Endothelial cell of umbilical vein (primary cell): ENCODE measurements around the gene HS3ST1. TPM values are rescaled to one million over a fixed set of nuclear protein-coding genes. Genes with fewer than 3 reads are reported as not detected.

ENCODE experiments used
- BruUV-seq: library from RNA; stranded (reverse); fragments of 400-500 nt; replicated peaks from 2 replicates; lab custom pipeline; 2021; lab: Mats Ljungman, UMichigan
- CTCF ChIA-PET: fragments of 300-600, 350-600 bp; sonication (Branson Sonifier 250); formaldehyde crosslinking; loops from one replicate; lab custom pipeline; 2021; ENCODE audit warnings: antibody characterized with exemption, inconsistent platforms; lab: Charles Lee
- POLR2A ChIA-PET: fragments of 300-600, 350-600 bp; sonication (Branson Sonifier 250); formaldehyde crosslinking; loops from one replicate; lab custom pipeline; 2021; ENCODE audit warnings: antibody characterized with exemption, inconsistent platforms; lab: Charles Lee
- DNase-seq: peaks from one replicate; pipeline ENCODE4 v3.0.0-alpha.2; 2011; ENCODE audit warnings: low read depth, low spot score
- FAIRE-seq: peaks from 2 replicates; lab custom pipeline; 2011; peaks lifted over from hg19 to GRCh38; lab: Jason Lieb, UNC
- H2AFZ ChIP-seq: 2 replicates; pipeline ENCODE4 v1.6.0; 2012; ENCODE audit warnings: low read depth, low read length, control low read depth, inconsistent platforms
- H3K27ac ChIP-seq: 2 replicates; pipeline ENCODE4 v1.5.1; 2011; ENCODE audit warnings: low read depth, mild to moderate bottlenecking, control low read depth, low read length, moderate library complexity; ENCODE audit not compliant: insufficient read depth
- H3K27me3 ChIP-seq, 2 experiments: 2 replicates each; pipeline versions ENCODE4 v1.6.0 to v1.6.1; 2011; ENCODE audit warnings: low read length in 2 of 2, mixed read lengths in 1 of 2; ENCODE audit not compliant: control insufficient read depth in 2 of 2, insufficient read depth in 2 of 2
- H3K36me3 ChIP-seq, 2 experiments: 2 replicates in 1 of 2; 3 replicates in 1 of 2; pipeline ENCODE4 v1.5.1; 2011; ENCODE audit warnings: low read length in 2 of 2, mild to moderate bottlenecking in 1 of 2, moderate library complexity in 1 of 2; ENCODE audit not compliant: control insufficient read depth in 2 of 2, insufficient read depth in 2 of 2; ENCODE audit errors: extremely low read depth in 1 of 2
- H3K4me1 ChIP-seq: 3 replicates; pipeline ENCODE4 v1.5.1; 2011; ENCODE audit warnings: mild to moderate bottlenecking, low read length; ENCODE audit not compliant: control insufficient read depth, insufficient read depth; ENCODE audit errors: extremely low read depth
- H3K4me2 ChIP-seq: 2 replicates; pipeline ENCODE4 v1.6.1; 2011; ENCODE audit warnings: low read length, control low read depth, mixed read lengths; ENCODE audit not compliant: insufficient read depth
- H3K4me3 ChIP-seq, 3 experiments: fragments of 200-600 bp in 1 of 3; sonication (generic), shearing (Covaris generic) in 1 of 3; replicated peaks in 1 of 3; 2 replicates each; pipeline ENCODE4 v1.5.1; 2011 to 2016; ENCODE audit warnings: control low read depth in 3 of 3, low read length in 3 of 3, mild to moderate bottlenecking in 2 of 3, inconsistent platforms in 1 of 3, low read depth in 1 of 3, moderate library complexity in 1 of 3; ENCODE audit not compliant: insufficient read depth in 1 of 3
- H3K79me2 ChIP-seq: 2 replicates; pipeline ENCODE4 v1.6.0; 2012; ENCODE audit warnings: low read length, inconsistent platforms; ENCODE audit not compliant: control insufficient read depth, insufficient read depth
- H3K9ac ChIP-seq: replicated peaks from 2 replicates; pipeline ENCODE3; 2011; ENCODE audit warnings: low read length, control low read depth; ENCODE audit not compliant: insufficient read depth; ENCODE audit errors: extremely low read depth
- H3K9me1 ChIP-seq: replicated peaks from 3 replicates; pipeline ENCODE4 v1.6.0; 2011; ENCODE audit warnings: mild to moderate bottlenecking, low read length; ENCODE audit not compliant: control insufficient read depth, insufficient read depth; ENCODE audit errors: extremely low read depth
- H3K9me3 ChIP-seq: replicated peaks from 2 replicates; pipeline ENCODE4 v1.5.1; 2012; ENCODE audit warnings: low read length, inconsistent platforms; ENCODE audit not compliant: control insufficient read depth, insufficient read depth
- H4K20me1 ChIP-seq: replicated peaks from 2 replicates; pipeline ENCODE3; 2011; ENCODE audit warnings: mild to moderate bottlenecking, low read length; ENCODE audit not compliant: control insufficient read depth, insufficient read depth; ENCODE audit errors: extremely low read depth
- FOS ChIP-seq: IDR thresholded peaks from 2 replicates; pipeline ENCODE4 v1.6.1; 2011; ENCODE audit warnings: mild to moderate bottlenecking, low read length, moderate library complexity, borderline replicate concordance; ENCODE audit not compliant: insufficient read depth
- GATA2 ChIP-seq: IDR thresholded peaks from 2 replicates; pipeline ENCODE4 v1.7.0; 2011; ENCODE audit warnings: low read depth, mild to moderate bottlenecking, moderate library complexity, mixed read lengths, low read length; ENCODE audit not compliant: insufficient read length, insufficient read depth
- MYC ChIP-seq: IDR thresholded peaks from one replicate; pipeline ENCODE4 v1.6.1; 2011; ENCODE audit warnings: mild to moderate bottlenecking, low read depth, low read length
- POLR2A ChIP-seq: IDR thresholded peaks from 2 replicates; pipeline ENCODE4 v1.6.1; 2012; ENCODE audit warnings: low read depth, mild to moderate bottlenecking, control low read depth, low read length
- dilution Hi-C: fragments of 300-500 bp; cut with MboI; formaldehyde crosslinking; loops from one replicate; pipeline ENCODE4 v1.15.0; 2019; ENCODE audit warnings: low sequenced_read_pairs; ENCODE audit not compliant: extremely low pct_ligation_motif_present
- intact Hi-C: fragments of 100-400 bp; cut with micrococcal nuclease; formaldehyde crosslinking; loops from one replicate; pipeline ENCODE4 v1.10.0; 2022
- polyA plus RNA-seq, 4 experiments: library from polyadenylated mRNA; depleted of rRNA in 3 of 4; stranded (reverse) in 3 of 4; unstranded in 1 of 4; fragments of >200 nt; gene quantifications; 2 replicates each; pipeline versions ENCODE4 v1.2.1 to v1.2.3, GENCODE V29; 2011 to 2012; ENCODE audit warnings: missing spikeins in 1 of 4
- total RNA-seq: library from RNA; stranded (reverse); gene quantifications from 2 replicates; pipeline ENCODE4 v1.2.3, GENCODE V29; 2021
- TF ChIP-seq, protein P1 (sequence below): IDR thresholded peaks from 2 replicates; pipeline ENCODE4 v1.6.1; 2011; ENCODE audit not compliant: insufficient read depth, insufficient read length
- TF ChIP-seq, protein P2 (sequence below), 2 donors: IDR thresholded peaks; 1 replicate in 1 of 2; 2 replicates in 1 of 2; pipeline ENCODE4 v1.5.1; 2011; ENCODE audit warnings: low read length in 2 of 2, mild to moderate bottlenecking in 2 of 2, moderate library complexity in 2 of 2, control low read depth in 1 of 2, inconsistent platforms in 1 of 2, low read depth in 1 of 2; ENCODE audit not compliant: insufficient read depth in 1 of 2; ENCODE audit errors: extremely low read depth in 1 of 2

Gene HS3ST1
- total and polyA plus RNA-seq, 2 donors (not counting 3 experiments of a cell fraction or from before 2014, with no cell fraction given) = 0.14 to 1.3 TPM

DNA sequence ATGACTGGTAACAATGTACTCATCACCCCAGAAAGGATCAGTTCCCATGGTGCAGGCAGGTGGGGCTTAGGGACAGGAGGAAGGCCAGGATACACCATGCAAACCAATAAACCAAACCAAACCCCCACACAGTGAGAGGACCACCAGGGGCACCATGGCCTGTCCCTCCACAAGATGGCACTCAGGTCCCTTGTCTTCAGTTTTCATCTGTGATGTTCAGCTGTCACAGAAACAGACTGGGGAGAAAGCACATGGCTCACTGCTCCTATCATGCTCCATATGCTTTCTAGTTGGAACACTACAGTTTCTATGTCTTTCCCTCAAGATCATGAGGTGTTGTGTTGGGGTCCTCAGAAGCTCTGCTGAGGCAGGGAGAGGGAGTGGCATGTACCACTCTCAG is 10.1 kb downstream of the HS3ST1 start:
- CTCF ChIA-PET = interaction anchor here (0.7 to 1.7 kb wide), 4 partner anchors 347 to 1214 kb away, joined by 3 to 7 read pairs (median 4); no protein-coding TSS in a partner anchor
- intact Hi-C loops = loop anchor here (1.0 to 2.0 kb wide), 3 partner anchors 302 to 1214 kb away; no protein-coding TSS in a partner anchor
- FAIRE-seq = peak; percentile 59

DNA sequence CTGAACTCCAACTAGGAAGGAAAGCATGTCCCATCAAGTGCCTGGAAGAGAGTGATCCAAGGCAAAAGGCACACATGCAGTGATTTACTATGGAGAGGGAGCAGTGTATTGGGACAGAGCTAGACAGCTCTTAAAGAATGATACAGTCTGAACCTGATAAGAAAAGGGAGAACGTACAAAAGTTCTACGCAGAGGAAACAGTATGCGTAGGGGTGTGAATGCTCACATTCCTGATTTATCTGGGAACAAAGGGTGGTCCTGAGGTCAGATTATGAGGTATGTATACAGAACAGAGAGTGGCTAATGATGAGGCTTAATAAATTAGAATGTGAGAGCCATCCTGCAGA is 12.0 kb downstream of the HS3ST1 start:
- Histone ChIP-seq H3K36me3 (no peaks in the 10 kb centered on the region), H3K4me3 (no peak overlapping the region), H3K4me1 (no peaks in the 10 kb centered on the region), H3K9me3 (no peaks in the 10 kb centered on the region), H3K9me1 (no peaks in the 10 kb centered on the region), H2AFZ (no peak overlapping the region), H3K79me2 (no peaks in the 10 kb centered on the region), H4K20me1 (no peaks in the 10 kb centered on the region), H3K27me3 (no peaks in the 10 kb centered on the region), H3K4me2 (no peak overlapping the region), H3K9ac (no peak overlapping the region), H3K27ac (no peak overlapping the region)
- dilution Hi-C loops = no loop called here
- ChIA-PET CTCF (no interaction called here), POLR2A (no interaction called here)
- DNase-seq (no peak), FAIRE-seq (no peak)
- TF ChIP-seq POLR2A (no peak), GATA2 (no peak), FOS (no peak), MYC (no peak)
- TF ChIP-seq, protein P1, sequence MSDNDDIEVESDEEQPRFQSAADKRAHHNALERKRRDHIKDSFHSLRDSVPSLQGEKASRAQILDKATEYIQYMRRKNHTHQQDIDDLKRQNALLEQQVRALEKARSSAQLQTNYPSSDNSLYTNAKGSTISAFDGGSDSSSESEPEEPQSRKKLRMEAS = no peak
- TF ChIP-seq, protein P2, sequence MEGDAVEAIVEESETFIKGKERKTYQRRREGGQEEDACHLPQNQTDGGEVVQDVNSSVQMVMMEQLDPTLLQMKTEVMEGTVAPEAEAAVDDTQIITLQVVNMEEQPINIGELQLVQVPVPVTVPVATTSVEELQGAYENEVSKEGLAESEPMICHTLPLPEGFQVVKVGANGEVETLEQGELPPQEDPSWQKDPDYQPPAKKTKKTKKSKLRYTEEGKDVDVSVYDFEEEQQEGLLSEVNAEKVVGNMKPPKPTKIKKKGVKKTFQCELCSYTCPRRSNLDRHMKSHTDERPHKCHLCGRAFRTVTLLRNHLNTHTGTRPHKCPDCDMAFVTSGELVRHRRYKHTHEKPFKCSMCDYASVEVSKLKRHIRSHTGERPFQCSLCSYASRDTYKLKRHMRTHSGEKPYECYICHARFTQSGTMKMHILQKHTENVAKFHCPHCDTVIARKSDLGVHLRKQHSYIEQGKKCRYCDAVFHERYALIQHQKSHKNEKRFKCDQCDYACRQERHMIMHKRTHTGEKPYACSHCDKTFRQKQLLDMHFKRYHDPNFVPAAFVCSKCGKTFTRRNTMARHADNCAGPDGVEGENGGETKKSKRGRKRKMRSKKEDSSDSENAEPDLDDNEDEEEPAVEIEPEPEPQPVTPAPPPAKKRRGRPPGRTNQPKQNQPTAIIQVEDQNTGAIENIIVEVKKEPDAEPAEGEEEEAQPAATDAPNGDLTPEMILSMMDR (IDR thresholded peaks at IDR 0.05; ENCODE audit: extremely low read depth in 1 of 2, insufficient read depth in 1 of 2, low read depth in 1 of 2, low read length in 2 of 2) = no peak
- BruUV-seq = no TSS peak
- intact Hi-C loops = no loop called here

More for the DNA sequence above, 10.1 kb downstream of the HS3ST1 start:
- H4K20me1 ChIP-seq = no peaks in the 10 kb centered on the region
- no peaks in the 10 kb centered on the region for H3K9me3 ChIP-seq
- no peak overlapping the region for H2AFZ ChIP-seq
- DNase-seq = peak; percentile 21
- BruUV-seq = no TSS peak
- no peak overlapping the region for H3K4me3 ChIP-seq
- no peak overlapping the region for H3K27ac ChIP-seq
- H3K27me3 ChIP-seq = no peaks in the 10 kb centered on the region
- H3K4me2 ChIP-seq = no peak overlapping the region
- no peaks in the 10 kb centered on the region for H3K36me3 ChIP-seq
- dilution Hi-C loops = no loop called here
- H3K9me1 ChIP-seq = no peaks in the 10 kb centered on the region
- no peaks in the 10 kb centered on the region for H3K4me1 ChIP-seq
- H3K9ac ChIP-seq = no peak overlapping the region
- TF ChIP-seq, protein P2 (IDR thresholded peaks at IDR 0.05; ENCODE audit: extremely low read depth in 1 of 2, insufficient read depth in 1 of 2, low read depth in 1 of 2, low read length in 2 of 2) = peak; percentile 40 to 55
- no peak for TF ChIP-seq GATA2
- POLR2A ChIA-PET = no interaction called here
- no peaks in the 10 kb centered on the region for H3K79me2 ChIP-seq
